SK-N-SH treated with all-trans-retinoic acid at 6 μM for 48 hours (cell line): Measurements from ENCODE around the gene CEP20.

Source experiments
- ATAC-seq: fragments of 200-7000 bp; cut with Tn5 transposase; 3 replicates; pipeline ENCODE4 v1.9.1; 2020; ENCODE audit warnings: mild to moderate bottlenecking, moderate library complexity
- ARNTL ChIP-seq: fragments of 450-650 bp; formaldehyde crosslinking; IDR thresholded peaks from 2 replicates; pipeline ENCODE4 v1.5.0; 2020; ENCODE audit warnings: low read depth, mild to moderate bottlenecking, moderate library complexity, borderline replicate concordance
- BACH2 ChIP-seq: fragments of 250-450 bp; sonication (Bioruptor Pico); IDR thresholded peaks from 2 replicates; pipeline ENCODE4 v1.9.0; 2021; ENCODE audit warnings: mild to moderate bottlenecking, borderline replicate concordance
- CSDC2 ChIP-seq: fragments of 250-450 bp; sonication (Bioruptor Pico); IDR thresholded peaks from 2 replicates; pipeline ENCODE4 v1.5.0; 2020; ENCODE audit warnings: mild to moderate bottlenecking, moderate library complexity
- ESRRG ChIP-seq: fragments of 250-450 bp; sonication (Bioruptor Pico); IDR thresholded peaks from 2 replicates; pipeline ENCODE4 v1.6.1; 2021; ENCODE audit warnings: mild to moderate bottlenecking
- GLIS3 ChIP-seq: fragments of 250-450 bp; sonication (Bioruptor Pico); IDR thresholded peaks from 2 replicates; pipeline ENCODE4 v1.5.0; 2020; ENCODE audit warnings: mild to moderate bottlenecking, moderate library complexity
- ISL1 ChIP-seq: fragments of 250-450 bp; sonication (Bioruptor Pico); IDR thresholded peaks from 2 replicates; pipeline ENCODE4 v2.1.2; 2022; ENCODE audit warnings: mild to moderate bottlenecking, moderate library complexity
- OSR1 ChIP-seq: fragments of 250-450 bp; sonication (Bioruptor Pico); IDR thresholded peaks from 2 replicates; pipeline ENCODE4 v1.8.0; 2022; ENCODE audit warnings: moderate library complexity, mild to moderate bottlenecking, inconsistent platforms
- RARB ChIP-seq: fragments of 250-450 bp; sonication (Bioruptor Pico); IDR thresholded peaks from 2 replicates; pipeline ENCODE4 v1.8.0; 2021; ENCODE audit warnings: mild to moderate bottlenecking, moderate library complexity
- SNAI2 ChIP-seq: fragments of 250-450 bp; sonication (Bioruptor Pico); IDR thresholded peaks from 2 replicates; pipeline ENCODE4 v1.5.0; 2020; ENCODE audit warnings: mild to moderate bottlenecking, moderate library complexity
- TCF4 ChIP-seq: fragments of 250-450 bp; sonication (Bioruptor Pico); IDR thresholded peaks from 2 replicates; pipeline ENCODE4 v1.8.0; 2021; ENCODE audit warnings: mild to moderate bottlenecking, moderate library complexity, borderline replicate concordance
- ZFP3 ChIP-seq: fragments of 250-450 bp; sonication (Bioruptor Pico); IDR thresholded peaks from 2 replicates; pipeline ENCODE4 v1.5.0; 2020; ENCODE audit warnings: mild to moderate bottlenecking, moderate library complexity
- ZFP30 ChIP-seq: fragments of 450-650 bp; formaldehyde crosslinking; IDR thresholded peaks from 2 replicates; pipeline ENCODE4 v1.5.0; 2022; ENCODE audit warnings: mild to moderate bottlenecking, moderate library complexity
- ZNF565 ChIP-seq: fragments of 450-650 bp; formaldehyde crosslinking; conservative IDR thresholded peaks from 2 replicates; pipeline ENCODE4 v1.5.0; 2020; ENCODE audit warnings: low read depth, mild to moderate bottlenecking, moderate library complexity
- ZNF70 ChIP-seq: fragments of 450-650 bp; formaldehyde crosslinking; IDR thresholded peaks from 2 replicates; pipeline ENCODE4 v1.5.0; 2020; ENCODE audit warnings: mild to moderate bottlenecking, moderate library complexity
- ZNF8 ChIP-seq: fragments of 450-650 bp; formaldehyde crosslinking; IDR thresholded peaks from 2 replicates; pipeline ENCODE4 v1.5.0; 2020; ENCODE audit warnings: mild to moderate bottlenecking, moderate library complexity
- TF ChIP-seq, protein P1 (sequence below): fragments of 250-450 bp; sonication (Bioruptor Pico); IDR thresholded peaks from 2 replicates; pipeline ENCODE4 v1.5.1; 2021; ENCODE audit warnings: mild to moderate bottlenecking, moderate library complexity
- TF ChIP-seq, protein P2 (sequence below): fragments of 250-450 bp; sonication (Bioruptor Pico); IDR thresholded peaks from 2 replicates; pipeline ENCODE4 v1.5.0; 2020; ENCODE audit warnings: mild to moderate bottlenecking, moderate library complexity
- TF ChIP-seq, protein P3 (sequence below): fragments of 250-450 bp; sonication (Bioruptor Pico); IDR thresholded peaks from 2 replicates; pipeline ENCODE4 v1.5.1; 2020; ENCODE audit warnings: low read depth, mild to moderate bottlenecking, moderate library complexity

The CEP20 gene

DNA sequence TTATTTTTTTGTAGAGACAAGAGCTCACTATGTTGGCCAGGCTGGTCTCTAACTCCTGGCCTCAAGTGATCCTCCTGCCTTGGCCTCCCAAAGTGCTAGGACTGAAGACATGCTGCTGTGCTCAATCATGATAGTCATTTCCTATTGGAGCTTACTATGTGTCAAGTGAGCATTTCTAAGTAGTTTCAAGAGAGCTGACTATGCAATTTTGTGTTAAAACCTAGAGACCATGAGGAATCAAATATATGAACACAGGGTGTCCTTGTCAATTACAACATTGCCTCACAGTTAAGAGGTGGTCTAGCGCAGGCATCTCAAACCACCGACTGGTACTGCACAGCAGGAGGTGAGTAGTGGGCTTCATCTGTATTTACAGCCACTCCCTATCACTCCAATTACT is 69.4 kb downstream of the CEP20 start:
- ATAC-seq = no peak
- TF ChIP-seq, protein P1, sequence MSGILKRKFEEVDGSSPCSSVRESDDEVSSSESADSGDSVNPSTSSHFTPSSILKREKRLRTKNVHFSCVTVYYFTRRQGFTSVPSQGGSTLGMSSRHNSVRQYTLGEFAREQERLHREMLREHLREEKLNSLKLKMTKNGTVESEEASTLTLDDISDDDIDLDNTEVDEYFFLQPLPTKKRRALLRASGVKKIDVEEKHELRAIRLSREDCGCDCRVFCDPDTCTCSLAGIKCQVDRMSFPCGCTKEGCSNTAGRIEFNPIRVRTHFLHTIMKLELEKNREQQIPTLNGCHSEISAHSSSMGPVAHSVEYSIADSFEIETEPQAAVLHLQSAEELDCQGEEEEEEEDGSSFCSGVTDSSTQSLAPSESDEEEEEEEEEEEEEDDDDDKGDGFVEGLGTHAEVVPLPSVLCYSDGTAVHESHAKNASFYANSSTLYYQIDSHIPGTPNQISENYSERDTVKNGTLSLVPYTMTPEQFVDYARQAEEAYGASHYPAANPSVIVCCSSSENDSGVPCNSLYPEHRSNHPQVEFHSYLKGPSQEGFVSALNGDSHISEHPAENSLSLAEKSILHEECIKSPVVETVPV (CRISPR knock-in tag) = no peak
- TF ChIP-seq BACH2 = no peak
- TF ChIP-seq ZNF70 (CRISPR knock-in tag) = no peak
- TF ChIP-seq OSR1 (CRISPR knock-in tag) = no peak
- TF ChIP-seq ZNF565 (CRISPR knock-in tag) = no peak
- no peak for TF ChIP-seq CSDC2
- no peak for TF ChIP-seq RARB (CRISPR knock-in tag)
- TF ChIP-seq TCF4 = no peak
- TF ChIP-seq, protein P2, sequence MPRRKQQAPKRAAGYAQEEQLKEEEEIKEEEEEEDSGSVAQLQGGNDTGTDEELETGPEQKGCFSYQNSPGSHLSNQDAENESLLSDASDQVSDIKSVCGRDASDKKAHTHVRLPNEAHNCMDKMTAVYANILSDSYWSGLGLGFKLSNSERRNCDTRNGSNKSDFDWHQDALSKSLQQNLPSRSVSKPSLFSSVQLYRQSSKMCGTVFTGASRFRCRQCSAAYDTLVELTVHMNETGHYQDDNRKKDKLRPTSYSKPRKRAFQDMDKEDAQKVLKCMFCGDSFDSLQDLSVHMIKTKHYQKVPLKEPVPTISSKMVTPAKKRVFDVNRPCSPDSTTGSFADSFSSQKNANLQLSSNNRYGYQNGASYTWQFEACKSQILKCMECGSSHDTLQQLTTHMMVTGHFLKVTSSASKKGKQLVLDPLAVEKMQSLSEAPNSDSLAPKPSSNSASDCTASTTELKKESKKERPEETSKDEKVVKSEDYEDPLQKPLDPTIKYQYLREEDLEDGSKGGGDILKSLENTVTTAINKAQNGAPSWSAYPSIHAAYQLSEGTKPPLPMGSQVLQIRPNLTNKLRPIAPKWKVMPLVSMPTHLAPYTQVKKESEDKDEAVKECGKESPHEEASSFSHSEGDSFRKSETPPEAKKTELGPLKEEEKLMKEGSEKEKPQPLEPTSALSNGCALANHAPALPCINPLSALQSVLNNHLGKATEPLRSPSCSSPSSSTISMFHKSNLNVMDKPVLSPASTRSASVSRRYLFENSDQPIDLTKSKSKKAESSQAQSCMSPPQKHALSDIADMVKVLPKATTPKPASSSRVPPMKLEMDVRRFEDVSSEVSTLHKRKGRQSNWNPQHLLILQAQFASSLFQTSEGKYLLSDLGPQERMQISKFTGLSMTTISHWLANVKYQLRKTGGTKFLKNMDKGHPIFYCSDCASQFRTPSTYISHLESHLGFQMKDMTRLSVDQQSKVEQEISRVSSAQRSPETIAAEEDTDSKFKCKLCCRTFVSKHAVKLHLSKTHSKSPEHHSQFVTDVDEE (CRISPR knock-in tag) = no peak
- TF ChIP-seq SNAI2 = no peak
- TF ChIP-seq ARNTL (CRISPR knock-in tag) = no peak
- TF ChIP-seq ESRRG (CRISPR knock-in tag) = no peak
- TF ChIP-seq GLIS3 (CRISPR knock-in tag) = no peak
- TF ChIP-seq ISL1 (CRISPR knock-in tag) = no peak
- TF ChIP-seq ZNF8 (CRISPR knock-in tag) = no peak
- no peak for TF ChIP-seq ZFP3

DNA sequence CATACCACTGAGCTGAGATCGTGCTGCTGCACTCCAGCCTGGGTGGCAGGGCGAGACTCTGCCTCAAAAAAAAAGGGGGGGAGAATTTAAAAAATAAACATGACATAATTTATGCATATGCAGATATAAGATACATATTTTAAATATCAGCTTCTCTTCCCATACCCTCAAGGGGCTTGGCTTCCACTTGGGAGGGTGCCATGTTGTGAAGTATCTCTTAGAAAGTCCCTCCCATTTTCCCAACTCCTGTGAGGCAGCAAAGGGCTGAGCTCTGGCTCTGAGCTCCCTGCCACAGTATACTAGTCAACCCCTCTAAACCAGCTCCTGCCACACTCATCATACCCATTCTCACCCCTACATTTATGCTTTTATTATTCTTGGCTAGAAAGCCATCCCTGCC is 71.0 kb downstream of the CEP20 start:
- no peak for ATAC-seq
- TF ChIP-seq SNAI2 = no peak

DNA sequence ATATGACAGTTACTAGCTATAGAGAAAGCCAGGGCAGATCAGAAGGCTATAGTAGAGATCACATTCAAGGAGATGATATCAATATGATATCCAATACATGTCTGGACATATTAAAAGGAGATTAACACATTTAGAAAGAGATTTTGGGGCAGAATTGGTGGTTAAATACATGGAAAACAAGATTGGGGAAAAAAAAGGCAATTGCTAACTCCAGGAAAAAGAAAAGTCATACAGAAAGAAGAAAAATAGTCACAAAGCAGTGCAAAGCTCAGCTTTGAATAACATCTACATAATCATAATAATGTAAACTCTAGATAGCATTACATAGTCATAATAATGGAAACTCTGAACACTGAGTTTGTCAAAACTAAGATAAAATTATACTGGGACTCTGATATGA is 72.2 kb downstream of the CEP20 start:
- ATAC-seq = no peak
- TF ChIP-seq, protein P3, sequence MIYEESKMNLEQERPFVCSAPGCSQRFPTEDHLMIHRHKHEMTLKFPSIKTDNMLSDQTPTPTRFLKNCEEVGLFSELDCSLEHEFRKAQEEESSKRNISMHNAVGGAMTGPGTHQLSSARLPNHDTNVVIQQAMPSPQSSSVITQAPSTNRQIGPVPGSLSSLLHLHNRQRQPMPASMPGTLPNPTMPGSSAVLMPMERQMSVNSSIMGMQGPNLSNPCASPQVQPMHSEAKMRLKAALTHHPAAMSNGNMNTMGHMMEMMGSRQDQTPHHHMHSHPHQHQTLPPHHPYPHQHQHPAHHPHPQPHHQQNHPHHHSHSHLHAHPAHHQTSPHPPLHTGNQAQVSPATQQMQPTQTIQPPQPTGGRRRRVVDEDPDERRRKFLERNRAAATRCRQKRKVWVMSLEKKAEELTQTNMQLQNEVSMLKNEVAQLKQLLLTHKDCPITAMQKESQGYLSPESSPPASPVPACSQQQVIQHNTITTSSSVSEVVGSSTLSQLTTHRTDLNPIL (CRISPR knock-in tag) = no peak
- TF ChIP-seq ZFP30 (CRISPR knock-in tag) = no peak
